HL-60 (cell line): ENCODE results near the gene HSPA4L.

Experiments
- CTCF ChIP-seq: IDR thresholded peaks from one replicate; pipeline ENCODE4 v1.5.1; 2011; ENCODE audit warnings: low read length, control low read depth, inconsistent platforms; ENCODE audit not compliant: insufficient read depth
- GABPA ChIP-seq: IDR thresholded peaks from 2 replicates; pipeline ENCODE4 v1.6.1; 2012; ENCODE audit warnings: low read depth
- POLR2AphosphoS5 ChIP-seq: IDR thresholded peaks from 2 replicates; pipeline ENCODE4 v1.6.1; 2012; ENCODE audit warnings: low read depth
- REST ChIP-seq: IDR thresholded peaks from 2 replicates; pipeline ENCODE4 v1.6.1; 2012; ENCODE audit warnings: low read depth; ENCODE audit not compliant: insufficient replicate concordance
- SPI1 ChIP-seq: IDR thresholded peaks from 2 replicates; pipeline ENCODE4 v1.6.1; 2012; ENCODE audit warnings: low read depth, mild to moderate bottlenecking, borderline replicate concordance

- no peak for TF ChIP-seq CTCF
- no peak for TF ChIP-seq REST
- no peak for TF ChIP-seq POLR2AphosphoS5
- no peak for TF ChIP-seq GABPA
- TF ChIP-seq SPI1 = no peak
These were observed 17.6 kb downstream of the HSPA4L start for GRCh38 chr4:127799711-127800110.
